ENCODE measurements around the gene CCNI.

- TF ChIP-seq POLR2A (IDR thresholded peaks at IDR 0.05) (no peak), CTCF (IDR thresholded peaks at IDR 0.05) (no peak)
These were observed 18.7 kb upstream of the CCNI start for GRCh38 chr4:77094496-77094895.

Measured in Peyer's patch (tissue), 4 donors.